Astrocyte of the spinal cord (primary cell): ENCODE data around the gene ERO1A.

ENCODE experiments used
- DNase-seq: peaks from one replicate; pipeline ENCODE4 v3.0.0; 2011; ENCODE audit warnings: low read depth, low spot score
- H3K4me3 ChIP-seq: 2 replicates; pipeline ENCODE4 v1.5.1; 2011; ENCODE audit warnings: low read depth, mild to moderate bottlenecking, low read length, moderate library complexity
- in situ Hi-C: cut with HindIII; loops from 2 replicates; pipeline ENCODE4 v1.10.0; 2017; ENCODE audit warnings: low sequenced_read_pairs
- TF ChIP-seq, protein P1 (sequence below): IDR thresholded peaks from 2 replicates; pipeline ENCODE4 v1.5.1; 2012; ENCODE audit warnings: low read depth, mild to moderate bottlenecking, low read length, inconsistent platforms

ERO1A gene

DNA sequence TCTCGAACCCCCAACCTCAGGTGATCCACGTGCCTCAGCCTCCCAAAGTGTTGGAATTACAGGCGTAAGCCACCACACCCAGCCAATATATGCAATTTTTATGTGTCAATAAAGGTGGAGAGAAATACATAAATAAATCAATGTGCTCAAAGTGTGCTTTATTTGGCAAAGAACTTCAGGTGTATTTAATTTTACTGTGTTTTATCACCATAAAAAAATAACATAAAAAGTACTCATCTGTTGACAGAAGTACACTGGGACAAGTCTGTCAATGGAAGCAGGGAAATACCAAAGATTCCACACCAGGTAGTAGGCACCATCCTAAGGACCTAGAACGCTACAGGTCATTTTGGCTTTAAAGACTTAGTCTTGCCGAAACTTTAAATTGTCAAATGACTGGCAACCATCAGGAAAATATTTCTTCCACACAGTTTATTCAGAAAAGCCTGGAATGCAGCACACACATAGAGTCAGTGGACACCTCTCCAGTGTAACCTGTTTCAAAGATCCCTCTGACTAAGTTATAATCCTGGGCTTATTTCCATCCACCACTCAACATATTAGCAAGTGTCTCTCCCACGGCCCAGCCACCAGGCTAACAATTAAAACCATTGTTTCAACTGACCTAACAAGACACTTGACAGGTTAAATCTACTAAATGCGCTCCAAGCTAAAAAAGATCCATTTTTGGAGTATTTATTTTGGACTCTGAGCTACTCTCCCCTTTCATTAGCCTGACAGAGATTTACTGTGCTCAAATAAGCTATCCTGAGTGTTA is 4.2 kb downstream of the ERO1A start:
- H3K4me3 ChIP-seq, result no peak overlapping the region
- DNase-seq, result no peak
- in situ Hi-C loops, result no loop called here
- TF ChIP-seq, protein P1, sequence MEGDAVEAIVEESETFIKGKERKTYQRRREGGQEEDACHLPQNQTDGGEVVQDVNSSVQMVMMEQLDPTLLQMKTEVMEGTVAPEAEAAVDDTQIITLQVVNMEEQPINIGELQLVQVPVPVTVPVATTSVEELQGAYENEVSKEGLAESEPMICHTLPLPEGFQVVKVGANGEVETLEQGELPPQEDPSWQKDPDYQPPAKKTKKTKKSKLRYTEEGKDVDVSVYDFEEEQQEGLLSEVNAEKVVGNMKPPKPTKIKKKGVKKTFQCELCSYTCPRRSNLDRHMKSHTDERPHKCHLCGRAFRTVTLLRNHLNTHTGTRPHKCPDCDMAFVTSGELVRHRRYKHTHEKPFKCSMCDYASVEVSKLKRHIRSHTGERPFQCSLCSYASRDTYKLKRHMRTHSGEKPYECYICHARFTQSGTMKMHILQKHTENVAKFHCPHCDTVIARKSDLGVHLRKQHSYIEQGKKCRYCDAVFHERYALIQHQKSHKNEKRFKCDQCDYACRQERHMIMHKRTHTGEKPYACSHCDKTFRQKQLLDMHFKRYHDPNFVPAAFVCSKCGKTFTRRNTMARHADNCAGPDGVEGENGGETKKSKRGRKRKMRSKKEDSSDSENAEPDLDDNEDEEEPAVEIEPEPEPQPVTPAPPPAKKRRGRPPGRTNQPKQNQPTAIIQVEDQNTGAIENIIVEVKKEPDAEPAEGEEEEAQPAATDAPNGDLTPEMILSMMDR, result no peak

DNA sequence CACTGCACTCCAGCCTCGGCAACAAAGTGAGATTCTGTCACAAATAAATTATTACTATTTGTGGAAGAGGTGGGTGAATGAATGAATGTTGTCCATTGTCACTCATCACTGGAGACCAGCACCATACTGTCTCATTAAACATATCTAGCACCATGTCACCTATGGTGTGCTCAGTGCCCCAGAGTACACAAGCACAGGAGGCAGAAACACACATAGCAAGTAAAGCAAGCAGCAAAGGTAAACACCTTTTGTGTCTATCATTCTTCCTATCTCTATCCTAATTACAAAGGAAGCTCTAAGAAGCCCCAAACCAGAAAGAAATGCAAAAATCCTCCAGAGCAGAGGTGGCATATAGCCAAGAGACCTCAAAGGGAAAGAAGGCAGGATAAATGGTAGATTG is 9.2 kb downstream of the ERO1A start:
- TF ChIP-seq, protein P1, result no peak
- in situ Hi-C loops, result no loop called here
- no peak overlapping the region for H3K4me3 ChIP-seq
- no peak for DNase-seq

DNA sequence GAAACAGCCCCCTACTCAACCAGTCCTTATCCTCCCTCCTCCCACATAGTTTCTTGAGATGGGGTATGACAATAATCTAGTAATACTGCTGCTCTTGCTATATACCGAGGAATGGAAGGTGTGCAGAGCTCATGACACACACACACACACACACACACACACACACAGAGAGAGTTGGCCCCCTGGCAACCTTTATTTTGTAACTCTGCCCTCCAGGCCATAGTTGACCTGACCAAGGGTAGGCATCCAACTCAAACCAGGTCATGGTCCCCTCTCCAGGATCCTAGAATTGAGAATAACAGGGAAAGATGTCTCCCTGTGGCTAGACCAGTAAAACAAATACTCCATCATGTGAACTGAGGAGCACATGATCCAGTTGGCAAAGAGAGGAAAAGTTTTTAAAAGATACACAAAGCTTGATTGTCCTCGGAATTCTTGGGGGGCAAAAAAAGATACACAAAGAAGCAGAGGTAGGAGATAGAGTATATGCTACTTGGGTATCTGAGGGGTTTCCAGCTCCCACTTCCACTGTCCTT is 11.3 kb downstream of the ERO1A start:
- TF ChIP-seq, protein P1, result no peak
- in situ Hi-C loops, result no loop called here
- DNase-seq, result peak; percentile 7
- no peak overlapping the region for H3K4me3 ChIP-seq

DNA sequence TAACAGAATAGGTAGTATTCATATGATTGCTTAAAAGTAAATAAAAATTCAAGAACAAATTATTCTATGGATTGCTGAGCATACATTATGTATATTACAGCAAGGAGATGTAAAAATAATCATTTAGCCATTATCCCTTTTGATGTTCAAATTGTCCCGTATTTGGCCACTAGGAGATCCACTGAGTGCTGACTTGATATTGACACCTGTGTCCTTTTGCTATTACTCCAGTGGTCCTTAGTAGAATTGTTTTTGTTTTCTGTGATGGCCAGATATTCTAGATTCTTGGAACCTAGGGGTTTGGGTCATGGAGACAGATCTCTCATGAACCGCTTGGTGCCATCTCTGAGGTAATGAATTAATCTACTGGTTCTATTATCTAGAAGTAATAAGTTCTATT is 16.8 kb downstream of the ERO1A start:
- in situ Hi-C loops, result no loop called here
- TF ChIP-seq, protein P1, result peak; percentile 43
- H3K4me3 ChIP-seq, result no peak overlapping the region
- DNase-seq, result no peak

DNA sequence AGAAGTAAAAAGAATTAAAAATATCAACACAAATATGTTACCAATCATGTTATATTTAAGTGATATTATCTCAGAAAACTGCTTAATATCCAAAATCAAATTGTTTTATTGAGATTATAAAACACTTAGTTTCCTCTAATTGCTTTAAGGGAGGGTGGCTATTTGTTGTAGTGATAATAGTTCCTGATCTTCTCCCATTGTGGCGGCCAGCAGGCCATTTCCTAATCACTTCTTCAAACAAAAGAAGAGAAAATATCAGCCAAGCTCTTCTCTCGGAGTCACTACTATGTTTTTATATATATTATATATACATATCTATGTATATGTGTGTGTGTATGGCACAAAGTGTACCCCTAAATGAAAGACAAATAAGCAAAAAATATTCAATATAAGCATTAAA is 31.5 kb downstream of the ERO1A start:
- H3K4me3 ChIP-seq, result no peak overlapping the region
- in situ Hi-C loops, result no loop called here
- TF ChIP-seq, protein P1, result no peak
- DNase-seq, result no peak

DNA sequence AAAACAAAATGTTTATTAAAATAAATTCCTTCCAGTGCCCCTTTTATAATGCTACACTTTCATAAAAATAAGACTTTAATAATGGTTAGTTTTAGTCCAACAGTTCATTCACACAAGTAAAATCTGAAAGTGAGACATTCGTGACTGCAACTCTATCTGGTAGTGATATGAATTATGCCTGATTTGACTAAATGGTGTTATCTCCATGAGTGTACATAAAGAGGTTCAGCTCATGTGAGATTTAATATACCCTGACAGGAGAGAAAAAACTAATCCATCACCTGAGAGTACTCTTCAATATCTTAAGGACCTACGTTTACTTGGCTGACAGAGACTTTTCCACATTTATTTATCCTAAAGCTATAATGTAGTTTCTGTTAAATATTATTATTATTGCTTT is 34.0 kb downstream of the ERO1A start:
- no peak for DNase-seq
- H3K4me3 ChIP-seq, result no peak overlapping the region
- in situ Hi-C loops, result no loop called here
- TF ChIP-seq, protein P1, result no peak
